Naive thymus-derived CD4-positive, alpha-beta T cell (primary cell): Measurements from ENCODE around the gene VAX1. TPM values are rescaled to one million over a fixed set of nuclear protein-coding genes. Genes with fewer than 3 reads are reported as not detected.

Experiments used
- ATAC-seq: fragments of 150-1000 bp; cut with Tn5 transposase; 2 replicates; pipeline ENCODE4 v1.10.0; 2021; ENCODE audit warnings: mild to moderate bottlenecking, moderate library complexity
- CTCF ChIA-PET: fragments of 350-600 bp; sonication (Branson Sonifier 250); formaldehyde crosslinking; loops from one replicate; lab custom pipeline; 2021; ENCODE audit warnings: antibody characterized with exemption; lab: Charles Lee
- POLR2A ChIA-PET: fragments of 350-600 bp; sonication (Branson Sonifier 250); formaldehyde crosslinking; loops from one replicate; lab custom pipeline; 2021; ENCODE audit warnings: antibody characterized with exemption, inconsistent platforms; lab: Charles Lee
- DNase-seq, 9 donors: peaks; one replicate each; pipeline versions ENCODE4 v3.0.0 to v3.0.0-alpha.2; 2020 to 2022; ENCODE audit warnings: mixed read lengths in 1 of 9
- H3K27ac ChIP-seq: one replicate; pipeline ENCODE4 v1.7.0; 2013; ENCODE audit warnings: mild to moderate bottlenecking, low read depth, low read length, moderate library complexity
- H3K27me3 ChIP-seq, 2 donors: one replicate each; pipeline ENCODE4 v1.7.0; 2013; ENCODE audit warnings: low read length in 2 of 2, mild to moderate bottlenecking in 2 of 2, moderate library complexity in 2 of 2; ENCODE audit not compliant: control insufficient read depth in 2 of 2, insufficient read depth in 2 of 2
- H3K36me3 ChIP-seq, 3 experiments: 1 replicate in 2 of 3; 2 replicates in 1 of 3; pipeline ENCODE4 v1.7.0; 2013; ENCODE audit warnings: low read length in 3 of 3, mild to moderate bottlenecking in 3 of 3, moderate library complexity in 1 of 3; ENCODE audit not compliant: insufficient read depth in 3 of 3, control insufficient read depth in 2 of 3
- H3K4me1 ChIP-seq, 2 donors: one replicate each; pipeline ENCODE4 v1.7.0; 2013; ENCODE audit warnings: low read length in 2 of 2, mild to moderate bottlenecking in 2 of 2, moderate library complexity in 1 of 2; ENCODE audit not compliant: control insufficient read depth in 2 of 2, insufficient read depth in 2 of 2
- H3K4me3 ChIP-seq: 2 replicates; pipeline ENCODE4 v1.7.0; 2013; ENCODE audit warnings: mild to moderate bottlenecking, low read length
- H3K9me3 ChIP-seq, 3 experiments: 1 replicate in 2 of 3; 2 replicates in 1 of 3; pipeline ENCODE4 v1.7.0; 2013; ENCODE audit warnings: low read length in 3 of 3; ENCODE audit not compliant: control insufficient read depth in 2 of 3
- H3K27ac Mint-ChIP-seq, 9 donors: one replicate each; pipeline ENCODE4 v1.8.0; 2020 to 2022; ENCODE audit warnings: mixed read lengths in 9 of 9, mild to moderate bottlenecking in 8 of 9, moderate library complexity in 5 of 9, inconsistent platforms in 2 of 9
- H3K27me3 Mint-ChIP-seq, 5 donors: one replicate each; pipeline ENCODE4 v1.8.0; 2021 to 2022; ENCODE audit warnings: mixed read lengths in 5 of 5, mild to moderate bottlenecking in 1 of 5
- H3K36me3 Mint-ChIP-seq, 5 donors: one replicate each; pipeline ENCODE4 v1.8.0; 2020 to 2022; ENCODE audit warnings: mixed read lengths in 5 of 5, mild to moderate bottlenecking in 3 of 5, inconsistent platforms in 1 of 5
- H3K4me1 Mint-ChIP-seq, 7 donors: one replicate each; pipeline ENCODE4 v1.8.0; 2020 to 2022; ENCODE audit warnings: mixed read lengths in 7 of 7, mild to moderate bottlenecking in 3 of 7, inconsistent platforms in 1 of 7
- H3K4me3 Mint-ChIP-seq, 10 donors: one replicate each; pipeline ENCODE4 v1.8.0; 2020 to 2022; ENCODE audit warnings: mild to moderate bottlenecking in 10 of 10, mixed read lengths in 10 of 10, moderate library complexity in 6 of 10, inconsistent platforms in 2 of 10
- H3K9me3 Mint-ChIP-seq, 11 donors: one replicate each; pipeline ENCODE4 v1.8.0; 2020 to 2022; ENCODE audit warnings: mixed read lengths in 11 of 11, mild to moderate bottlenecking in 4 of 11, inconsistent platforms in 1 of 11, moderate library complexity in 1 of 11
- intact Hi-C, 2 donors: fragments of 100-400 bp; cut with micrococcal nuclease; formaldehyde crosslinking; loops; one replicate each; pipeline ENCODE4 v1.15.1; 2023
- polyA plus RNA-seq, 2 donors: library from polyadenylated mRNA; unstranded; fragments of 300-500 nt; fragmentation: Illumina TruSeq; gene quantifications; one replicate each; pipeline ENCODE4 v1.2.3, GENCODE V29; 2021
- total RNA-seq, 6 experiments: library from RNA in 5 of 6; stranded (reverse) in 5 of 6; gene quantifications; 1 replicate in 5 of 6; 2 replicates in 1 of 6; pipeline ENCODE4 v1.2.3 and lab custom pipeline; 2021 to 2026

Gene VAX1
- total and polyA plus RNA-seq, 7 experiments from 2014 or later, result not detected

DNA sequence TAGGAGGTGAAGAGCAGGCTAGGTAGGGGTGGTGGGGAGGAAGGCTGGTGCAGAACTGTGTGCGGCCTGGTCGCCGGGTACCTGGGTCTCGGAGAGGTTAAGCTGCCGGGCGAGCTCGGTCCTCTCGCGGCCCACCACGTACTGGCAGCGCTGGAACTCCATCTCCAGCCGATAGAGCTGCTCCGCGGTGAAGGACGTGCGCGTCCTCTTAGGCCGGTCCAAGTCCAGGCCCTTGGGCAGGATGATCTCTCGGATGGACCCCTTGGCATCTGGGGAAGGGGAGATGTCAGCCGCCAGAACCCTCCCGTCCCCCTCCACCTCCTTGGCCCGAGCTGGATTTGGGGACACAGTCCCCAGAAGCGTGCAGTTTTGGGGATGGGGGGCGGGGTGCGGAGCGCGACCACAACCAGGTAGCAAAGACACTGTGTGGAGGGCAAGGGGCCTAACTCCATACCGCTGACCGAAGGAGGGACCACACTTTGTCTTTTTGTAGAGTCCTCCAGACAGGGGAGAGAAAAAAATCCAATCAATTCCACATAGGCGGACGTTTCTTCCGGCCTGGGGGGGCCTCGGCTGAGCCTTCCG, 1.6 kb downstream of the VAX1 start:
- CTCF ChIA-PET, result no interaction called here
- ATAC-seq, result peak; percentile 14
- Histone ChIP-seq H3K27me3 (peaks cover 0 to 32% of the 10 kb centered on the region in 2 donors), H3K27ac (no peak overlapping the region), H3K4me1 (peaks cover 0 to 10% of the 10 kb centered on the region in 2 donors), H3K36me3 (no peaks in the 10 kb centered on the region), H3K9me3 (no peaks in the 10 kb centered on the region), H3K4me3 (no peak overlapping the region)
- Mint-ChIP-seq H3K4me3 (peak overlapping the region in 6 of 10 donors; percentile 16 to 54 (median 32)), H3K27ac (peak overlapping the region in 1 of 9 donors; percentile 71), H3K36me3 (peaks cover 0 to 2% (median 0%) of the 10 kb centered on the region in 5 donors), H3K27me3 (peaks cover 66 to 79% (median 71%) of the 10 kb centered on the region in 5 donors), H3K4me1 (peaks cover 9 to 43% (median 37%) of the 10 kb centered on the region in 7 donors), H3K9me3 (peaks cover 0 to 9% (median 0%) of the 10 kb centered on the region in 11 donors)
- POLR2A ChIA-PET, result no interaction called here
- intact Hi-C loops, result no loop called here
- no peak for DNase-seq

DNA sequence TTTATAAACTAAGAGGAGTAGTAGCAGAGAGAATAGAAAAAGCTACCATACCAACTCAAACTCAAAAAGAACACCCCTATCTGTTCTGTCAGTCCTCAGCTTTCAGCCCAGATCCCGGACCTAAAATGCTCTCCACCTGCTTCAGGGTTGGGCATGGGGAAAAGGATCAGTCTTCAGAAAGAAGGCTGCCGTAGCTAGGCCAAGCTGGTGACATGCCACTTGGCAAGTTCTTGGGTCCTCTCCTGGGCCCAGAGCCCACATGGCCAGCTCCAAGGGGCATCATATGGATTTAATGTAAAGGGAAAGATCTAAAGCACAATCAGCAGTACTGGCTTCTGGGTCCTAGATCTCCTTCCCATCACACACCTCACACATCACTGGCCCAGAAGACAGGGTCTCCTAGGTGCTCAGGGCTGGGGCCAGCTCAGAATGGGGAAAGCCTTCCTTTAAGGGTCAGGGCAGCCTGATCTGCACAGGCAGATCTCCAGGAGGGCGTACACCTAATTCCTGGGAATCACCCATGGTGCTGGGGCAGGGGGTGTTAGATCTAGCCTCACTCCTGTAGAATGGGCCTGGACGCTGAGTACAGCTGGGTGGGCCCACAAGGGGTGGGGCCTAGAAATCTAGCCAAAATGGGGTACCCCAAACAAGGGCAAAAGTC, 2.5 kb downstream of the VAX1 start:
- Mint-ChIP-seq H3K36me3 (peaks cover 0 to 2% (median 0%) of the 10 kb centered on the region in 5 donors), H3K27me3 (peaks cover 67 to 81% (median 72%) of the 10 kb centered on the region in 5 donors), H3K4me3 (peak overlapping the region in 7 of 10 donors; percentile 10 to 54 (median 38)), H3K27ac (peak overlapping the region in 1 of 9 donors; percentile 71), H3K4me1 (peaks cover 11 to 52% (median 46%) of the 10 kb centered on the region in 7 donors), H3K9me3 (peaks cover 0 to 9% (median 0%) of the 10 kb centered on the region in 11 donors)
- H3K27ac ChIP-seq, result no peak overlapping the region
- H3K36me3 ChIP-seq, result no peaks in the 10 kb centered on the region
- DNase-seq, result no peak
- no peak for ATAC-seq
- peaks cover 0 to 12% of the 10 kb centered on the region in 2 donors for H3K4me1 ChIP-seq
- intact Hi-C loops, result no loop called here
- ChIA-PET CTCF (no interaction called here), POLR2A (no interaction called here)
- H3K4me3 ChIP-seq, result no peak overlapping the region
- H3K27me3 ChIP-seq, result peaks cover 0 to 39% of the 10 kb centered on the region in 2 donors
- no peaks in the 10 kb centered on the region for H3K9me3 ChIP-seq

DNA sequence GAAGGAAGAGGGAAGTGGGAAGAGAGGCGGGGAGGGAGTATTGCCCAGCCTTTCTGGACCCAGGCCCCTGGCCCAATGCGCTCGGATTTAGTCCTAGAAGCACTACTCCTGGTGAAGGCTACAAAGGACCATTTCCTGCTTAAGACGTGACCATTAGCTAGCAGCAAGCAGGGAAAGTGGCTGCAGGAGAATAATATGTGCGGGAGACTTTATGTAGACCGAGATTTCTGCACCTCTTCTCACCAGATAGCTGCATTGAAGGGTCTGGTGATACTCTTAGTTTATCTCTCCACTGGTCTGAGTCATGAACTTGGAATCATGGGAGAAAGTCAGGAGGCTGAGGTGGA, 3.1 kb downstream of the VAX1 start:
- Histone ChIP-seq H3K4me1 (peaks cover 0 to 12% of the 10 kb centered on the region in 2 donors), H3K27ac (no peak overlapping the region), H3K36me3 (no peaks in the 10 kb centered on the region), H3K9me3 (no peaks in the 10 kb centered on the region), H3K4me3 (no peak overlapping the region), H3K27me3 (peaks cover 0 to 45% of the 10 kb centered on the region in 2 donors)
- ATAC-seq (no peak), DNase-seq (no peak)
- H3K27me3 Mint-ChIP-seq, result peaks cover 73 to 80% (median 78%) of the 10 kb centered on the region in 5 donors
- CTCF ChIA-PET, result no interaction called here
- peaks cover 11 to 53% (median 48%) of the 10 kb centered on the region in 7 donors for H3K4me1 Mint-ChIP-seq
- POLR2A ChIA-PET, result no interaction called here
- peaks cover 0 to 9% (median 0%) of the 10 kb centered on the region in 11 donors for H3K9me3 Mint-ChIP-seq
- no peak overlapping the region for H3K27ac Mint-ChIP-seq
- intact Hi-C loops, result no loop called here
- H3K4me3 Mint-ChIP-seq, result peak overlapping the region in 5 of 10 donors; percentile 38 to 54 (median 49)
- peaks cover 0 to 2% (median 0%) of the 10 kb centered on the region in 5 donors for H3K36me3 Mint-ChIP-seq

DNA sequence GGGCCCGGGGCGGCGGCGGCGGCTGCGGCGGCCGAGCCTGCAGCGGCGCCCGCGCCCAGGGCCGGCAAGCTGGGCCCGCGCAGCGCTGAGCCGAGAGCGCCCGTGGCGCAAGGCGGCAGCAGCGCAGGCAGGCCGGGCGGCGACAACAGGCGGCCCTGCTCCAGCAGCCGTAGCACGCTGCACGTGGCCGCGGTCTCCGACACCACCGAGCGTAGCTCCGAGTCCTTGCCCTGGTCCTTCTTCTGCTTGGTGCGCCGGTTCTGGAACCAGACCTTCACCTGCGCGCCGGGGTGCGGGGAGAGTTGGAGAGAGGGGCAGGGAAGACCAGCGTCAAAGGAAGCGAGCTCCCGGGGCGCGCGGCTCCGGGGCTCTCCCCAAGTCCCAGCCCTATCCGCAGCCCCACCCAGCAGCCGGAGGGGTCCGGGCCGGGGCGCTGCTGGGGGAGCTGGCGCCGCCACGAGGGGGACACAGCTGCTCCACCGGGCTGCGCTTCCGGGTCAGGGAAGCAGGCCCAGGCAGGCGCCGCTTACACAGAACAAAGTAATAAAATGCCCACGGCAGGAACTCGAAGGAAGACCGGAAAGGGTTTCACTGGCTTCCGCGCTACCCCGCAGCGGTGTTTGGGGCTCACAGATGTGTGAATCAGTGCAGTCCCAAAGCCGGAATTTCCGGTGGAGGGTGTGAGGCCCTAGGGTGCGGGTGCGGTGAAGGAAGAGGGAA, 3.6 kb downstream of the VAX1 start:
- Mint-ChIP-seq H3K27me3 (peaks cover 78 to 85% (median 83%) of the 10 kb centered on the region in 5 donors), H3K36me3 (peaks cover 0 to 2% (median 0%) of the 10 kb centered on the region in 5 donors), H3K9me3 (peaks cover 0 to 9% (median 0%) of the 10 kb centered on the region in 11 donors), H3K27ac (no peak overlapping the region), H3K4me1 (peaks cover 11 to 53% (median 48%) of the 10 kb centered on the region in 7 donors), H3K4me3 (peak overlapping the region in 3 of 10 donors; percentile 49 to 95 (median 54))
- intact Hi-C loops, result no loop called here
- DNase-seq, result no peak
- Histone ChIP-seq H3K27me3 (peaks cover 0 to 45% of the 10 kb centered on the region in 2 donors), H3K9me3 (no peaks in the 10 kb centered on the region), H3K36me3 (no peaks in the 10 kb centered on the region), H3K27ac (no peak overlapping the region), H3K4me3 (no peak overlapping the region), H3K4me1 (peaks cover 0 to 12% of the 10 kb centered on the region in 2 donors)
- ChIA-PET POLR2A (no interaction called here), CTCF (no interaction called here)
- ATAC-seq, result peak; percentile 24

DNA sequence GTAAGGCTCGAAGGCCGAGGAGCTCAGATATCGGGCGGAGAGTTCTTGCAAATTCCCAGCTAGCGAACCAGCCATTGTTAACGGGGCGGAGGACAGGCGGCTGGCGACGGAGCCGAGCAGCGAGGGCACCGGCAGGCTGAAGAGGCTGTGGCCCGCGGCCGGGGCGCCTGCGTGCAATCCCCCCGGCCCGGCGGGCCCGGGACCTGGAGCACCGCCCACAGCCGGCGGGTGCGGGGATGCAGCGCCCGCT, 4.1 kb downstream of the VAX1 start:
- peaks cover 0 to 45% of the 10 kb centered on the region in 2 donors for H3K27me3 ChIP-seq
- no peak overlapping the region for H3K27ac Mint-ChIP-seq
- no peak overlapping the region for H3K4me3 ChIP-seq
- peaks cover 78 to 86% (median 82%) of the 10 kb centered on the region in 5 donors for H3K27me3 Mint-ChIP-seq
- ATAC-seq, result no peak
- ChIA-PET CTCF (no interaction called here), POLR2A (no interaction called here)
- H3K27ac ChIP-seq, result no peak overlapping the region
- H3K36me3 Mint-ChIP-seq, result no peaks in the 10 kb centered on the region
- H3K9me3 Mint-ChIP-seq, result peaks cover 0 to 8% (median 0%) of the 10 kb centered on the region in 11 donors
- DNase-seq, result no peak
- H3K4me3 Mint-ChIP-seq, result peak overlapping the region in 9 of 10 donors; percentile 36 to 95 (median 76)
- H3K4me1 Mint-ChIP-seq, result peaks cover 9 to 51% (median 45%) of the 10 kb centered on the region in 7 donors
- intact Hi-C loops, result no loop called here
- H3K4me1 ChIP-seq, result peaks cover 0 to 12% of the 10 kb centered on the region in 2 donors
- H3K36me3 ChIP-seq, result no peaks in the 10 kb centered on the region
- no peaks in the 10 kb centered on the region for H3K9me3 ChIP-seq

DNA sequence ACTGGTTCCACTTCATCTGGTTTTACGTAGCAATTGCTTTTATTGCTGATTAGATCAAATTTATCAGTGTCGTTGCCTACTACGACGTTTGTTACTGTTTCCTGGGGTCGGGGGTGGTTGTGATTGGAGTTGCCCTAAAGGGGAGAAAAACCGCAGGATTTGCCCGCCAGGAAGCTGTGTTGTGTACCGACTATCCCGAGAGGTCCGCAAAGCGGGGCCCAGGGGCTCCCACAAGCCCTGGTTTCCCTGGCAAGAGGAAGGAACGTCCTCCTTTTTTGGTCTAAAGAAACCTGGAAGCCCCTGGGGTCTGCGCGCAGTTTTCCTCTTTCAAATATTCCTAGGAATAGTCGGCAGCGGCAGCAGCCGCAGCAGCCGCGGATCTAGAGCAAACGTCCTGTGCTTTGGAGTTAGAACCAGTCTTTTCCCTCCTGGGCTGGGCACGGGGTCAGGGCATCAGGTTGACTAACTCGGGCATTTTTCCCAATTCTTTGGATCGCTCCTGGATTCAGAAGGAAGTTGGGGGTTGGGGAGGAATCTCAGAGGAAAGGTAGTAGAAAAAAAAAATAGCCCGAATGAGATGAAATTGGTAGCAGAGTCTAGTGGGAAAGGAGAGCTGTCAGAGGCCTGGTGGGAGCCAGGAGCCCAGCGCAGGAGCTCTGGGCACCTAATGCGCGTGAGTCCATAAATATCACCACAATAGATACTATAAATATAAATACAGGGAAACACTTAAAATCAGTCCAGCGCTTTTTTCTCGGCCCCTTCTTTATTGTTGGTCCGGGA, 4.6 kb downstream of the VAX1 start:
- no peaks in the 10 kb centered on the region for H3K36me3 ChIP-seq
- peaks cover 0 to 8% (median 0%) of the 10 kb centered on the region in 11 donors for H3K9me3 Mint-ChIP-seq
- H3K4me3 Mint-ChIP-seq, result peak overlapping the region in 9 of 10 donors; percentile 36 to 95 (median 76)
- H3K27me3 Mint-ChIP-seq, result peaks cover 78 to 87% (median 82%) of the 10 kb centered on the region in 5 donors
- ChIA-PET POLR2A (no interaction called here), CTCF (no interaction called here)
- intact Hi-C loops, result loop anchor here in 1 of 2 donors (2.0 kb wide), 2 partner anchors 31 to 401 kb away; no protein-coding TSS in a partner anchor
- no peaks in the 10 kb centered on the region for H3K9me3 ChIP-seq
- peak overlapping the region in 2 of 9 donors; percentile 16 to 75 for H3K27ac Mint-ChIP-seq
- peaks cover 0 to 12% of the 10 kb centered on the region in 2 donors for H3K4me1 ChIP-seq
- H3K4me3 ChIP-seq, result no peak overlapping the region
- H3K36me3 Mint-ChIP-seq, result no peaks in the 10 kb centered on the region
- ATAC-seq (no peak), DNase-seq (no peak)
- H3K27me3 ChIP-seq, result peaks cover 0 to 45% of the 10 kb centered on the region in 2 donors
- H3K27ac ChIP-seq, result no peak overlapping the region
- peaks cover 9 to 45% (median 40%) of the 10 kb centered on the region in 7 donors for H3K4me1 Mint-ChIP-seq
